GM13977 (cell line): Measurements from ENCODE around the gene CHRNB2.

ENCODE experiments used
- DNase-seq: peaks from one replicate; pipeline ENCODE4 v3.0.0; 2012; ENCODE audit warnings: low spot score
- in situ Hi-C: fragments of 300-500 bp; cut with MboI; formaldehyde crosslinking; loops from one replicate; pipeline ENCODE4 v1.12.0; 2022; ENCODE audit warnings: low sequenced_read_pairs, low pct_unique_long_range_greater_than_20kb, mixed read lengths, inconsistent platforms; ENCODE audit not compliant: unreplicated experiment
- TF ChIP-seq, protein P1 (sequence below): IDR thresholded peaks from 2 replicates; pipeline ENCODE4 v1.5.1; 2012; ENCODE audit warnings: mild to moderate bottlenecking, control low read depth; ENCODE audit not compliant: insufficient read depth; ENCODE audit errors: extremely low read depth, missing control alignments

CHRNB2 gene

DNA sequence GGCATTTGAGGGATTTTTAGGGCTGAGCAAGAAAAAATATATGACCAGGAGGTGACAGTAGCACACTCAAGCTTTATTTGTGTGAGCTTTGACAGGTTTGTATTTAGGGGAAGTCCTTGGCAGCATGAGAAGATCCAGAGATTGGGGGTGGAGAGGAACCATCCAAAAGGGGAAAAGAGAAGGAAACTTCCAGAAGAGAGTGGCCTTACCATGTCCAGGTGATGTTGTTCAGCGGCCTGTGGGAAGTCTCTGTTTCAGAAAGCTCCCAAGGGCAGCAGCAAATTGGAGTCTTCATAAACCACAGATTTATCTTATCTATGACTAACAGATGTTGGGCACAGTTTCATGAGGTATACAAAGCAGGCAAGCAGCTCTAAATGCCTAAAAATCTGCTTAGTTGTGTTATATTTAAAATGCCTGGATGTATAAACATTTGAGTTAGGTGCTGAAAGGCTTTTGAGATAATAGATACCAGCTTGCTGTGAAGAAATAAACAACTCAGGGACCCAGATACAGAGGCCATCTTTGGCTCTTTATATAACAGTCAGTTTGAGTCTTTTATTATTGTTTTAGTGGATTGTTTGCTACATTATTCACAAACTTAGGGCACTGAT, 61.6 kb downstream of the CHRNB2 start:
- no peak for DNase-seq
- in situ Hi-C loops, result no loop called here
- TF ChIP-seq, protein P1, sequence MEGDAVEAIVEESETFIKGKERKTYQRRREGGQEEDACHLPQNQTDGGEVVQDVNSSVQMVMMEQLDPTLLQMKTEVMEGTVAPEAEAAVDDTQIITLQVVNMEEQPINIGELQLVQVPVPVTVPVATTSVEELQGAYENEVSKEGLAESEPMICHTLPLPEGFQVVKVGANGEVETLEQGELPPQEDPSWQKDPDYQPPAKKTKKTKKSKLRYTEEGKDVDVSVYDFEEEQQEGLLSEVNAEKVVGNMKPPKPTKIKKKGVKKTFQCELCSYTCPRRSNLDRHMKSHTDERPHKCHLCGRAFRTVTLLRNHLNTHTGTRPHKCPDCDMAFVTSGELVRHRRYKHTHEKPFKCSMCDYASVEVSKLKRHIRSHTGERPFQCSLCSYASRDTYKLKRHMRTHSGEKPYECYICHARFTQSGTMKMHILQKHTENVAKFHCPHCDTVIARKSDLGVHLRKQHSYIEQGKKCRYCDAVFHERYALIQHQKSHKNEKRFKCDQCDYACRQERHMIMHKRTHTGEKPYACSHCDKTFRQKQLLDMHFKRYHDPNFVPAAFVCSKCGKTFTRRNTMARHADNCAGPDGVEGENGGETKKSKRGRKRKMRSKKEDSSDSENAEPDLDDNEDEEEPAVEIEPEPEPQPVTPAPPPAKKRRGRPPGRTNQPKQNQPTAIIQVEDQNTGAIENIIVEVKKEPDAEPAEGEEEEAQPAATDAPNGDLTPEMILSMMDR, result no peak
